CD14-positive monocyte (primary cell): ENCODE data around the gene CDH12. TPM values are rescaled to one million over a fixed set of nuclear protein-coding genes. Genes with fewer than 3 reads are reported as not detected.

Source experiments
- DNase-seq, 3 donors: peaks; one replicate each; pipeline ENCODE4 v3.0.0-alpha.2; 2011 to 2022
- H2AFZ ChIP-seq: 2 replicates; pipeline ENCODE4 v1.6.0; 2012; ENCODE audit warnings: mild to moderate bottlenecking, low read depth, low read length, inconsistent platforms; ENCODE audit not compliant: insufficient read depth, poor library complexity, severe bottlenecking
- H3K27ac ChIP-seq, 2 donors: 1 replicate in 1 of 2; 2 replicates in 1 of 2; pipeline ENCODE4 v1.5.1; 2012 to 2013; ENCODE audit warnings: low read length in 2 of 2, control low read depth in 1 of 2, inconsistent platforms in 1 of 2, low read depth in 1 of 2, mild to moderate bottlenecking in 1 of 2
- H3K27me3 ChIP-seq, 2 donors: one replicate each; pipeline versions ENCODE4 v1.6.0 to v1.6.1; 2011 to 2013; ENCODE audit warnings: low read length in 2 of 2; ENCODE audit not compliant: control insufficient read depth in 2 of 2, insufficient read depth in 2 of 2
- H3K36me3 ChIP-seq, 2 donors: replicated peaks in 1 of 2; 1 replicate in 1 of 2; 2 replicates in 1 of 2; pipeline versions ENCODE4 v1.5.1 to v1.6.1; 2012 to 2013; ENCODE audit warnings: low read length in 2 of 2, control low read depth in 1 of 2, inconsistent platforms in 1 of 2, mild to moderate bottlenecking in 1 of 2; ENCODE audit not compliant: insufficient read depth in 2 of 2, control insufficient read depth in 1 of 2
- H3K4me1 ChIP-seq, 2 donors: 1 replicate in 1 of 2; 2 replicates in 1 of 2; pipeline versions ENCODE4 v1.5.1 to v1.6.1; 2012 to 2013; ENCODE audit warnings: low read length in 2 of 2, control low read depth in 1 of 2, inconsistent platforms in 1 of 2, mild to moderate bottlenecking in 1 of 2, moderate library complexity in 1 of 2; ENCODE audit not compliant: insufficient read depth in 2 of 2, control insufficient read depth in 1 of 2
- H3K4me2 ChIP-seq: replicated peaks from 2 replicates; pipeline ENCODE3; 2012; ENCODE audit warnings: low read length, moderate library complexity, mild to moderate bottlenecking; ENCODE audit not compliant: poor library complexity, severe bottlenecking; ENCODE audit errors: extremely low read depth
- H3K4me3 ChIP-seq, 3 experiments: fragments of 200-600 bp in 1 of 3; sonication (generic) in 1 of 3; replicated peaks in 1 of 3; 1 replicate in 2 of 3; 2 replicates in 1 of 3; pipeline ENCODE4 v1.5.1; 2011 to 2013; ENCODE audit warnings: low read length in 3 of 3, mild to moderate bottlenecking in 3 of 3, control low read depth in 2 of 3, low read depth in 2 of 3, inconsistent platforms in 1 of 3, moderate library complexity in 1 of 3
- H3K79me2 ChIP-seq: 2 replicates; pipeline ENCODE4 v1.6.0; 2012; ENCODE audit warnings: mild to moderate bottlenecking, control low read depth, inconsistent platforms, low read length, moderate library complexity; ENCODE audit not compliant: insufficient read depth
- H3K9ac ChIP-seq: 2 replicates; pipeline ENCODE4 v1.6.0; 2017; ENCODE audit warnings: low read length, mild to moderate bottlenecking; ENCODE audit not compliant: insufficient read depth, poor library complexity, severe bottlenecking
- H3K9me3 ChIP-seq, 2 donors: replicated peaks in 1 of 2; 1 replicate in 1 of 2; 2 replicates in 1 of 2; pipeline versions ENCODE4 v1.5.1 to v1.6.1; 2012 to 2013; ENCODE audit warnings: low read length in 2 of 2, control low read depth in 1 of 2; ENCODE audit not compliant: control insufficient read depth in 1 of 2, insufficient read depth in 1 of 2
- H4K20me1 ChIP-seq: 2 replicates; pipeline ENCODE4 v1.6.0; 2012; ENCODE audit warnings: mild to moderate bottlenecking, low read length, control low read depth, moderate library complexity; ENCODE audit not compliant: insufficient read depth
- H3K27ac Mint-ChIP-seq, 7 donors: one replicate each; pipeline ENCODE4 v1.8.0; 2020; ENCODE audit warnings: mild to moderate bottlenecking in 7 of 7, mixed read lengths in 7 of 7, moderate library complexity in 6 of 7, inconsistent platforms in 2 of 7
- H3K27me3 Mint-ChIP-seq, 3 donors: one replicate each; pipeline ENCODE4 v1.8.0; 2021 to 2022; ENCODE audit warnings: low read depth in 3 of 3, mild to moderate bottlenecking in 3 of 3, mixed read lengths in 3 of 3, moderate library complexity in 3 of 3, inconsistent platforms in 1 of 3
- H3K36me3 Mint-ChIP-seq, 2 donors: one replicate each; pipeline ENCODE4 v1.8.0; 2020; ENCODE audit warnings: mixed read lengths in 2 of 2, inconsistent platforms in 1 of 2, mild to moderate bottlenecking in 1 of 2
- H3K4me1 Mint-ChIP-seq: one replicate; pipeline ENCODE4 v1.8.0; 2020; ENCODE audit warnings: mild to moderate bottlenecking, mixed read lengths
- H3K4me3 Mint-ChIP-seq, 2 donors: one replicate each; pipeline ENCODE4 v1.8.0; 2020; ENCODE audit warnings: mild to moderate bottlenecking in 2 of 2, mixed read lengths in 2 of 2, moderate library complexity in 1 of 2
- H3K9me3 Mint-ChIP-seq, 7 donors: one replicate each; pipeline ENCODE4 v1.8.0; 2020 to 2022; ENCODE audit warnings: mixed read lengths in 7 of 7, mild to moderate bottlenecking in 6 of 7, moderate library complexity in 6 of 7, inconsistent platforms in 2 of 7
- CTCF ChIP-seq: fragments of 200-600 bp; IDR thresholded peaks from one replicate; pipeline ENCODE4 v1.8.0; 2022; ENCODE audit warnings: antibody characterized with exemption, mild to moderate bottlenecking
- WGBS: methylation state at CpG from one replicate; pipeline ENCODE4 v1.1.5; 2013; ENCODE audit warnings: missing lambda C conversion rate; ENCODE audit not compliant: insufficient coverage; 5-methylcytosine and 5-hydroxymethylcytosine counted together
- intact Hi-C, 2 donors: fragments of 100-400 bp; cut with micrococcal nuclease; formaldehyde crosslinking; loops; one replicate each; pipeline versions ENCODE4 v1.15.0 to v1.15.1; 2023
- polyA plus RNA-seq, 3 donors: library from polyadenylated mRNA; depleted of rRNA in 1 of 3; unstranded in 2 of 3; stranded (reverse) in 1 of 3; fragments of 300-500 nt in 2 of 3; fragments of >200 nt in 1 of 3; fragmentation: Illumina TruSeq in 2 of 3; gene quantifications; 1 replicate in 2 of 3; 2 replicates in 1 of 3; pipeline ENCODE4 v1.2.3, GENCODE V29; 2012 to 2021

CDH12 gene
- polyA plus RNA-seq, 3 donors, result not detected

GRCh38 chr5:22793463-22793862, 59.7 kb downstream of the CDH12 start:
- Histone ChIP-seq H2AFZ (no peak overlapping the region), H3K4me2 (no peak overlapping the region), H4K20me1 (no peaks in the 10 kb centered on the region), H3K4me3 (no peak overlapping the region), H3K79me2 (no peaks in the 10 kb centered on the region), H3K9ac (no peak overlapping the region), H3K27ac (no peak overlapping the region), H3K9me3 (no peaks in the 10 kb centered on the region), H3K27me3 (no peaks in the 10 kb centered on the region), H3K36me3 (no peaks in the 10 kb centered on the region), H3K4me1 (no peaks in the 10 kb centered on the region)
- H3K4me3 Mint-ChIP-seq, result no peak overlapping the region
- peaks cover 0 to 4% (median 0%) of the 10 kb centered on the region in 7 donors for H3K9me3 Mint-ChIP-seq
- H3K4me1 Mint-ChIP-seq, result no peaks in the 10 kb centered on the region
- H3K27me3 Mint-ChIP-seq, result peaks cover 0 to 1% (median 0%) of the 10 kb centered on the region in 3 donors
- intact Hi-C loops, result no loop called here
- 100% methylated on average over 1 of the region's 2 CpGs for WGBS
- H3K27ac Mint-ChIP-seq, result no peak overlapping the region
- TF ChIP-seq CTCF, result no peak
- DNase-seq, result no peak
- no peaks in the 10 kb centered on the region for H3K36me3 Mint-ChIP-seq

DNA sequence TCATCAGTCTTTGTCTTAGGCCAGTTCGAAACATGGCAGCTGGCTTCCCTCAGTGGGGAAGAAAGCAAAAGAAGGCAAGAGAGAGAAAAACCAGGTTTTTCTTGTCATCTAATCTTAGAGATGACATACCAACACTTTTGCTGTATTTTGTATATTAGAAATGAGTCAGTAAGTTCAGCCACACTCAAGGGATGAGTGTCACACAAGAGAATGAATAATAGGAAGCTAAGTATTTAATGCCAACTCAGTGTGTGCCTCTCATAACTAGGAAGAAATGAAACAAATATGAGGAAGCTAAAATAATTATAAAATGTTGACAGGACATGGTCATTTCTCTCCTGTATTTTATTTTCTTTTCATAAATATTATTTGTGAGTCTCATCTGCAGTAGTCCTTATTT, 65.3 kb downstream of the CDH12 start:
- Mint-ChIP-seq H3K27me3 (peaks cover 0 to 2% (median 0%) of the 10 kb centered on the region in 3 donors), H3K27ac (no peak overlapping the region), H3K36me3 (no peaks in the 10 kb centered on the region), H3K4me3 (no peak overlapping the region), H3K4me1 (no peaks in the 10 kb centered on the region), H3K9me3 (peaks cover 0 to 7% (median 0%) of the 10 kb centered on the region in 7 donors)
- Histone ChIP-seq H3K27ac (no peak overlapping the region), H3K9ac (no peak overlapping the region), H3K4me3 (no peak overlapping the region), H3K79me2 (no peaks in the 10 kb centered on the region), H3K27me3 (no peaks in the 10 kb centered on the region), H3K4me2 (no peak overlapping the region), H3K36me3 (no peaks in the 10 kb centered on the region), H3K4me1 (no peaks in the 10 kb centered on the region), H3K9me3 (peaks cover 5 to 9% of the 10 kb centered on the region in 2 donors), H2AFZ (no peak overlapping the region), H4K20me1 (no peaks in the 10 kb centered on the region)
- no peak for DNase-seq
- intact Hi-C loops, result no loop called here
- no CpG with 5 or more reads among the region's 1 CpG for WGBS
- no peak for TF ChIP-seq CTCF
